ENCODE data around the gene AHR. TPM values are rescaled to one million over a fixed set of nuclear protein-coding genes. Genes with fewer than 3 reads are reported as not detected.
A peak's percentile ranks its signal among the peaks of the same experiment; 100 is the strongest.
"Not testable (repeated sequence)": the region's sequence is repeated elsewhere in the genome, so short reads cannot be mapped to it uniquely, and the experiment has no call there.

The AHR gene
- total and polyA plus RNA-seq, 8 donors, result 58.9 to 200 (median 65.7) TPM

DNA sequence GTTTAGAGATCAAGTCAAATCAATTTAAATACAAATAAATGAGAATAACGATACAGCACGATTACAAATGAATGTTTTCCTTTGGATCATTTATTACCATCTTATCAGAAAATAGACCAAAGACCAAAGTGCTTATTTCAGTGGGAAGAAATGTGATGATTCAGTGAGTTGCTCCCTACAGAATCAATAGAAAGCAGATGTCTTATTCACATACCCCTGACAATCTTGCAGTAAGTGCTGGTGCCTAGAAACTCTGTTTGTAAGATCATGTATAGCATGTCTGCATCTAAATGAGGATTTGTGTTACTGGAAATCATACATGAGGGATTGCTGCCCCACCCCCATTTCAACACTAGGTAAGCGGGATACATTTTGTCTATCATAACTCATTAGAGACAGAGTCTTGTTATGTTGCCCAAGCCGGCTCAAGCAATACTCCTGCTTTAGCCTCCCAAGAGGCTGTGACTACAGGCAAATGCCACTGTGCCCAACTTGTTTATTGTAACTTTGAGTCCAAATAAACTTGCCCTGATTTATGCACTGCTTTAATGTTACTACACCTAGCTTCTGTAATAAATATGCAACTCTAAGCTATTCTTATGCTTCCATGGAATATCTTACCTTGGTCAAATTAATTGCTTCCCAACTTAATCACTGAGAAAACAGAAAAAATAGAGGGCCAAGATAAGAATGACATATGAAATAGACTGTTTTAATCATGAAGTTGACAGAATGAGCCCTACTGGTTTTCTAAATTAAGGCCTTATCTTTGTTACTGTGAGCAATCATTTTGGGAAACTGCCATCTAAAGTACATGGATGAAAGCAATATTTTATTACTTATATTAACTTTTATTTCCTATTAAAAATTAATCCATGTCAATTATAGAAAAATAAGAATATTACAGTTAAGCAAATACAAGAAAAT is 82.5 kb downstream of the AHR start:
- Histone ChIP-seq H3K27me3 (no peaks in the 10 kb centered on the region), H3K9me3 (no peaks in the 10 kb centered on the region), H3K36me3 (no peaks in the 10 kb centered on the region), H3K4me1 (no peaks in the 10 kb centered on the region), H3K4me3 (no peak overlapping the region), H3K27ac (no peak overlapping the region)
- ATAC-seq, result no peak
- TF ChIP-seq, protein P1, sequence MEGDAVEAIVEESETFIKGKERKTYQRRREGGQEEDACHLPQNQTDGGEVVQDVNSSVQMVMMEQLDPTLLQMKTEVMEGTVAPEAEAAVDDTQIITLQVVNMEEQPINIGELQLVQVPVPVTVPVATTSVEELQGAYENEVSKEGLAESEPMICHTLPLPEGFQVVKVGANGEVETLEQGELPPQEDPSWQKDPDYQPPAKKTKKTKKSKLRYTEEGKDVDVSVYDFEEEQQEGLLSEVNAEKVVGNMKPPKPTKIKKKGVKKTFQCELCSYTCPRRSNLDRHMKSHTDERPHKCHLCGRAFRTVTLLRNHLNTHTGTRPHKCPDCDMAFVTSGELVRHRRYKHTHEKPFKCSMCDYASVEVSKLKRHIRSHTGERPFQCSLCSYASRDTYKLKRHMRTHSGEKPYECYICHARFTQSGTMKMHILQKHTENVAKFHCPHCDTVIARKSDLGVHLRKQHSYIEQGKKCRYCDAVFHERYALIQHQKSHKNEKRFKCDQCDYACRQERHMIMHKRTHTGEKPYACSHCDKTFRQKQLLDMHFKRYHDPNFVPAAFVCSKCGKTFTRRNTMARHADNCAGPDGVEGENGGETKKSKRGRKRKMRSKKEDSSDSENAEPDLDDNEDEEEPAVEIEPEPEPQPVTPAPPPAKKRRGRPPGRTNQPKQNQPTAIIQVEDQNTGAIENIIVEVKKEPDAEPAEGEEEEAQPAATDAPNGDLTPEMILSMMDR (IDR thresholded peaks at IDR 0.05), result no peak
- no peak for DNase-seq
- intact Hi-C loops (cut with DNase I), result no loop called here

DNA sequence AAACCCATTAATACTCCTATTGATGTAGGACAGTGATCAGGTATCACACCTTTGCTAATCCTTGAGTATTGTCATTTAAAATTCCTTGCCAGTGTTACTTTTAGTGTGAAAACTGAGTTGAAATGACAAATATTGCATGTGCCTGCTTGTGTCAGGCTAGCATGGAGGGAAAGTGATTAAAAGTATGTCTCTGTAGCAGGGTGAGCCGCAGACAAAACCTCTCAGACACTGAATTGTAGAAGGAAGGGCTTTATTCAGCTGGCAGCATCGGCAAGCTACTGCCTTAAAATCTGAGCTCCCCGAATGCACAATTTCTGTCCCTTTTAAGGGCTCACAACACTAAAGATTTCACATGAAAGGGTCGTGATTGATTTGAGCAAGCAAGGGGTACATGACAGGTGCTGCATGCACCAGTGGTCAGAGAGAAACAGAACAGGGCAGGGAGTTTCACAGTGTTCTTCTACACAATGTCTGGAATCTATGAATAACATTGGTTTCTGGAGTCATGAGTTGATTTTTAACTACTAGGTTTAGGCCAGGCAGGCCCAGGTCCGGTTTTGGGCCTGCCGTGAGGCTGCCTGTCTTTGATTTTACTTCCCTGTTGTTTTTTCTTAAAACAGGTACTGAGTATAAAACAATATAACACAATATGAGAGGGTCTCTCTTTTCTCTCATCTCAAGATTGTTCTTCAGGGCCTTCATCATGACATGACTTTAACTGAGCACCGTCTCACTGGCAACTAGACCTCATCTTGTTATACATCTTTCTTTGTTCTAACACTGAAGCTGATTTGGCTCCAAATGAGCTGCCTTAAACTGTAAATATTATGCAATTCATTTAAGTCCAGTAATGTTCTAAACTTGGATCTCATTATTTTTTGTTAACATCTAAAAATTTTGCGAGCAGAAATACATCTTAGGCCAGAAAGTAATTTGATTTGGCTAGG is 84.2 kb downstream of the AHR start:
- intact Hi-C loops (cut with DNase I); H3K36me3 ChIP-seq; ATAC-seq; H3K4me1 ChIP-seq; DNase-seq; H3K27me3 ChIP-seq; H3K9me3 ChIP-seq; H3K4me3 ChIP-seq: not testable (repeated sequence)
- H3K27ac ChIP-seq, result peak overlapping the region in 1 of 2 donors; percentile 46

DNA sequence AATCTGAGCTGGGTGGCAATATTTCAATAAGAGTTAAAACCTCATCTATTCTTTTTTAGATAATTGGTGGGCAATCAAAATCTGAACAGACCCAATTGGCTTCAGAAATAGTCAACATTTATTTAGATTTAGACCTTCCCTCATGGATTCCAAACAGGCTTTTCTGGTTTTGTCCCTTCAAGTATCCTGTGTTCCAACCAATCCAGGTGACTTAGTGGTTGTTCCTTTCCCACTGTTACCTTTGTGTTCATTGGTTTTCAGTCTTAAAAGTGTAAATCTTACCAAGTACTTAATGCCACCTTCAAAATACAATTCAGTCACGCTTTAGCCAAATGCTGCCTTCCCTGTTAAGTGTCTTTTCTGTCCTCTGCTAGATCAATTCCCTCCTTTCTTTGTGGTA is 85.9 kb downstream of the AHR start:
- no peak for DNase-seq

DNA sequence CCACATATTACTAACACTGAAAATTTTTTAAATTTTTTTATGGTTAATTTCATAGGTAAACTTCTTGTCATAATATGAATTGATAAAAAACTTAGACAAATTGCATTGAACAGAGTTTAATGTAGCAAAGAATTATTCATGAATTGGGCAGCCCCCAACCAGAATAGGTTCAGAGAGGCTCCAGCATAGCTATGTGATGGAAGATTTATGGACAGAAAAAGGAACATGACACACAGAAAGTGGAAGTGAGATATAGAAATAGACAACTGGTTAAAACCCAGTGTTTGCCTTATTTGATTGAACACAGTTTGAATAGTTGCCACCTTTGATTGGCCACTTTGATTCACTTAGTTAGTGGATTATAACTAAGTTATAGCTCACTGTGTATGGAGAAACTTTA is 87.2 kb downstream of the AHR start:
- ATAC-seq (no peak), DNase-seq (no peak)
- H3K4me1 ChIP-seq, result no peaks in the 10 kb centered on the region
- intact Hi-C loops (cut with DNase I), result no loop called here
- H3K36me3 ChIP-seq, result no peaks in the 10 kb centered on the region
- no peaks in the 10 kb centered on the region for H3K9me3 ChIP-seq
- H3K4me3 ChIP-seq, result no peak overlapping the region
- H3K27me3 ChIP-seq, result no peaks in the 10 kb centered on the region
- H3K27ac ChIP-seq, result no peak overlapping the region
- TF ChIP-seq, protein P1 (IDR thresholded peaks at IDR 0.05), result no peak

More for the DNA sequence above, 85.9 kb downstream of the AHR start:
- Histone ChIP-seq H3K27ac (no peak overlapping the region), H3K27me3 (no peaks in the 10 kb centered on the region), H3K9me3 (no peaks in the 10 kb centered on the region), H3K4me3 (no peak overlapping the region), H3K36me3 (no peaks in the 10 kb centered on the region), H3K4me1 (no peaks in the 10 kb centered on the region)
- TF ChIP-seq, protein P1 (IDR thresholded peaks at IDR 0.05), result no peak
- intact Hi-C loops (cut with DNase I), result no loop called here
- peak; percentile 37 for ATAC-seq

DNA sequence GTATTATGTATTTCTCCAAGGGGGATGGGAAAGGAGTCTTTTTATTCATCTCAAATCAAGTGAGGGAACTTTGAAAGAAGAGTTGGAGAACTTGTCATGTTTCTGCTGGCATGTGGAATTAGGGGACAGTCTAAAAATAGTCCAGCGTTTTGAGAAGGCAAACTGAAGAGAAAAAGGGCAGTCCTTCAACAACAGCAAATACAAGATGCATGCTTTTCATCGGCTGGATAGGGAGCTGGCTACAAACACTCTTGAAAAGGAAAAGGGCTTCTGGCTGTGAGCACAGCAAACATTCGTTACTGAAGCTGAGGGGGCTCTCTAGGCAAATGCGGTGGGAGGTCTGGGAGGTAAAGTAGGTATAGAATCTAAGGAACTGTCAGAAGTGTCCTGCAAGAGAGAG is 91.9 kb downstream of the AHR start:
- ATAC-seq (peak; percentile 53), DNase-seq (no peak)
- Histone ChIP-seq H3K4me3 (no peak overlapping the region), H3K27ac (no peak overlapping the region), H3K36me3 (no peaks in the 10 kb centered on the region), H3K9me3 (peaks cover 0 to 10% of the 10 kb centered on the region in 2 donors), H3K27me3 (no peaks in the 10 kb centered on the region), H3K4me1 (no peaks in the 10 kb centered on the region)
- TF ChIP-seq, protein P1 (IDR thresholded peaks at IDR 0.05), result no peak
- intact Hi-C loops (cut with DNase I), result no loop called here

All from left lung (tissue), 10 donors.